Suprapubic skin (tissue), 4 donors: Measurements from ENCODE around the gene CBARP. TPM values are rescaled to one million over a fixed set of nuclear protein-coding genes. Genes with fewer than 3 reads are reported as not detected.
"Not testable (repeated sequence)": the region's sequence is repeated elsewhere in the genome, so short reads cannot be mapped to it uniquely, and the experiment has no call there.

Experiments used
- DNase-seq, 2 donors: peaks; one replicate each; pipeline ENCODE4 v3.0.0-alpha.2; 2019; ENCODE audit warnings: low spot score in 2 of 2
- H3K27ac ChIP-seq: fragments of 200-600 bp; sonication (generic); one replicate; pipeline ENCODE4 v1.5.1; 2019
- H3K27me3 ChIP-seq: fragments of 200-600 bp; sonication (generic); one replicate; pipeline ENCODE4 v1.5.1; 2019
- H3K36me3 ChIP-seq: fragments of 200-600 bp; sonication (generic); one replicate; pipeline ENCODE4 v1.5.1; 2019
- H3K4me1 ChIP-seq: fragments of 200-600 bp; sonication (generic); one replicate; pipeline ENCODE4 v1.5.1; 2019
- H3K4me3 ChIP-seq: fragments of 200-600 bp; sonication (generic); one replicate; pipeline ENCODE4 v1.5.1; 2019; ENCODE audit warnings: mild to moderate bottlenecking
- H3K9me3 ChIP-seq: fragments of 200-600 bp; sonication (generic); one replicate; pipeline ENCODE4 v1.5.1; 2019
- CTCF ChIP-seq, 2 donors: fragments of 200-600 bp in 1 of 2; fragments of 450-650 bp in 1 of 2; sonication (generic) in 1 of 2; IDR thresholded peaks; one replicate each; pipeline ENCODE4 v1.5.1; 2016 to 2019; ENCODE audit warnings: antibody characterized with exemption in 2 of 2, mild to moderate bottlenecking in 1 of 2, moderate library complexity in 1 of 2
- EP300 ChIP-seq: sonication (generic); formaldehyde crosslinking; IDR thresholded peaks from one replicate; pipeline ENCODE4 v1.6.1; 2017; ENCODE audit warnings: antibody characterized with exemption
- POLR2A ChIP-seq, 2 donors: fragments of 450-650 bp; IDR thresholded peaks; one replicate each; pipeline ENCODE4 v1.6.1; 2017; ENCODE audit warnings: antibody characterized with exemption in 2 of 2, mild to moderate bottlenecking in 2 of 2, moderate library complexity in 2 of 2
- POLR2AphosphoS5 ChIP-seq, 3 donors: sonication (generic); formaldehyde crosslinking; IDR thresholded peaks; one replicate each; pipeline ENCODE4 v1.6.1; 2017; ENCODE audit warnings: antibody characterized with exemption in 3 of 3
- WGBS: methylation state at CpG from one replicate; pipeline ENCODE4 v1.1.5; 2018; 5-methylcytosine and 5-hydroxymethylcytosine counted together
- total RNA-seq, 4 donors: library from RNA; depleted of rRNA; stranded (reverse); fragments of >200 nt; gene quantifications; one replicate each; pipeline ENCODE4 v1.1.0, GENCODE V29; 2016

CBARP gene
- total RNA-seq, 4 donors from 2014 or later = 2.9 to 8.6 (median 5.1) TPM

GRCh38 chr19:1249298-1249989 lies 11.6 kb upstream of the CBARP start:
- WGBS = under 1% methylated on average over 35 of the region's 102 CpGs
- Histone ChIP-seq H3K36me3 (peaks cover 29% of the 10 kb centered on the region), H3K27me3 (no peaks in the 10 kb centered on the region), H3K4me3 (peak overlapping the region; percentile 92), H3K4me1 (peaks cover 73% of the 10 kb centered on the region), H3K27ac (peak overlapping the region; percentile 99), H3K9me3 (no peaks in the 10 kb centered on the region)
- peak; percentile 95 to 96 for DNase-seq
- TF ChIP-seq EP300 = no peak
- TF ChIP-seq POLR2A (IDR thresholded peaks at IDR 0.05) = peak; percentile 90 to 95
- peak; percentile 75 to 89 (median 78) for TF ChIP-seq POLR2AphosphoS5 (IDR thresholded peaks at IDR 0.05)

GRCh38 chr19:1248786-1249297 lies 11.0 kb upstream of the CBARP start:
- no peak for TF ChIP-seq EP300
- TF ChIP-seq CTCF (IDR thresholded peaks at IDR 0.05) = peak; percentile 89 to 90
- no peak for TF ChIP-seq POLR2A (IDR thresholded peaks at IDR 0.05)
- H3K4me3 ChIP-seq = peak overlapping the region; percentile 92
- peak overlapping the region; percentile 99 for H3K27ac ChIP-seq
- no peak for DNase-seq
- peaks cover 23% of the 10 kb centered on the region for H3K36me3 ChIP-seq
- 0% methylated on average over 4 of the region's 74 CpGs for WGBS
- no peaks in the 10 kb centered on the region for H3K27me3 ChIP-seq
- H3K9me3 ChIP-seq = no peaks in the 10 kb centered on the region
- peaks cover 73% of the 10 kb centered on the region for H3K4me1 ChIP-seq

GRCh38 chr19:1248139-1248785 lies 10.5 kb upstream of the CBARP start, which contains the start of gene MIDN:
Gene MIDN, plus strand, starts transcription at chr19:1248583. Its CDS starts 1,714 bp downstream, at chr19:1250297.
- Histone ChIP-seq H3K27me3 (no peaks in the 10 kb centered on the region), H3K27ac (peak within 1 kb of the TSS; percentile 99), H3K36me3 (peaks cover 20% of the 10 kb centered on the region), H3K9me3 (no peaks in the 10 kb centered on the region), H3K4me3 (peak within 1 kb of the TSS; percentile 92), H3K4me1 (peaks cover 73% of the 10 kb centered on the region)
- DNase-seq = peak in 1 of 2 donors; percentile 92
- WGBS = 0% methylated on average over 17 of the region's 60 CpGs
- TF ChIP-seq POLR2AphosphoS5 (IDR thresholded peaks at IDR 0.05) (peak in 2 of 3 donors; percentile 24 to 82), POLR2A (IDR thresholded peaks at IDR 0.05) (peak; percentile 42 to 95), CTCF (IDR thresholded peaks at IDR 0.05) (no peak), EP300 (no peak)

GRCh38 chr19:1247748-1248138 lies 9.9 kb upstream of the CBARP start:
- 79% methylated on average over 5 of the region's 8 CpGs for WGBS
- no peak for DNase-seq
- no peaks in the 10 kb centered on the region for H3K9me3 ChIP-seq

GRCh38 chr19:1246265-1247087 lies 8.7 kb upstream of the CBARP start:
- not testable (repeated sequence) for H3K4me3 ChIP-seq, H3K9me3 ChIP-seq, H3K27me3 ChIP-seq
- peak in 1 of 2 donors; percentile 86 for DNase-seq
- H3K27ac ChIP-seq = peak overlapping the region; percentile 99
- WGBS = 77% methylated on average over 19 of the region's 27 CpGs
- H3K36me3 ChIP-seq = peaks cover 16% of the 10 kb centered on the region
- H3K4me1 ChIP-seq = peaks cover 70% of the 10 kb centered on the region

More at GRCh38 chr19:1247748-1248138, 9.9 kb upstream of the CBARP start:
- H3K4me1 ChIP-seq = peaks cover 73% of the 10 kb centered on the region
- H3K27ac ChIP-seq = peak overlapping the region; percentile 99
- peaks cover 20% of the 10 kb centered on the region for H3K36me3 ChIP-seq
- peak overlapping the region; percentile 92 for H3K4me3 ChIP-seq
- H3K27me3 ChIP-seq = no peaks in the 10 kb centered on the region
- TF ChIP-seq POLR2AphosphoS5 (IDR thresholded peaks at IDR 0.05) = no peak
- no peak for TF ChIP-seq POLR2A (IDR thresholded peaks at IDR 0.05)
- no peak for TF ChIP-seq EP300
- TF ChIP-seq CTCF (IDR thresholded peaks at IDR 0.05) = no peak
